Kidney (tissue), 14 donors: ENCODE measurements around the gene VRK1. TPM values are rescaled to one million over a fixed set of nuclear protein-coding genes. Genes with fewer than 3 reads are reported as not detected.
A peak's percentile ranks its signal among the peaks of the same experiment; 100 is the strongest.

ENCODE experiments used
- DNase-seq, 5 donors: peaks; one replicate each; pipeline ENCODE4 v3.0.0-alpha.2; 2013 to 2020
- FAIRE-seq: peaks from 2 replicates; lab custom pipeline; 2012; peaks lifted over from hg19 to GRCh38; lab: Jason Lieb, UNC
- H3K27ac ChIP-seq, 2 donors: one replicate each; pipeline ENCODE4 v1.7.0; 2013; ENCODE audit warnings: low read depth in 2 of 2, low read length in 2 of 2, inconsistent platforms in 1 of 2
- H3K27me3 ChIP-seq: one replicate; pipeline ENCODE4 v1.7.1; 2013; ENCODE audit warnings: low read length, inconsistent platforms; ENCODE audit not compliant: control insufficient read depth, insufficient read depth
- H3K36me3 ChIP-seq, 3 donors: one replicate each; pipeline versions ENCODE4 v1.7.0 to v1.7.1; 2013; ENCODE audit warnings: low read length in 3 of 3, control low read depth in 1 of 3, inconsistent platforms in 1 of 3; ENCODE audit not compliant: insufficient read depth in 3 of 3, control insufficient read depth in 2 of 3
- H3K4me1 ChIP-seq, 3 donors: one replicate each; pipeline versions ENCODE4 v1.7.0 to v1.7.1; 2013; ENCODE audit warnings: low read length in 3 of 3, inconsistent platforms in 1 of 3, low read depth in 1 of 3; ENCODE audit not compliant: control insufficient read depth in 2 of 3, insufficient read depth in 2 of 3
- H3K4me3 ChIP-seq, 3 donors: one replicate each; pipeline versions ENCODE4 v1.7.0 to v1.8.1; 2013; ENCODE audit warnings: low read length in 3 of 3, control low read depth in 1 of 3, inconsistent platforms in 1 of 3
- H3K9ac ChIP-seq, 3 donors: one replicate each; pipeline versions ENCODE4 v1.7.0 to v1.7.1; 2013; ENCODE audit warnings: low read length in 3 of 3, control low read depth in 1 of 3, inconsistent platforms in 1 of 3
- H3K9me3 ChIP-seq, 3 donors: one replicate each; pipeline versions ENCODE4 v1.7.0 to v1.7.1; 2013; ENCODE audit warnings: low read length in 3 of 3, control low read depth in 1 of 3, inconsistent platforms in 1 of 3; ENCODE audit not compliant: control insufficient read depth in 2 of 3, insufficient read depth in 1 of 3
- intact Hi-C: fragments of 100-400 bp; cut with DNase I; formaldehyde crosslinking; loops from one replicate; pipeline ENCODE4 v1.11.1; 2022
- polyA plus RNA-seq: library from polyadenylated mRNA; stranded (reverse); fragments of 350-450 nt; fragmentation: Illumina TruSeq; extraction: RNeasy Lipid Tissue Mini Kit (QIAGEN cat#74804); gene quantifications from one replicate; pipeline ENCODE4 v1.2.3, GENCODE V29; 2014; ENCODE audit warnings: low read depth, low replicate concordance; ENCODE audit not compliant: insufficient read depth
- total RNA-seq: library from RNA; stranded (reverse); fragmentation: NEBNext Ultra II Directional; extraction: Animal tissue kit (Norgen Biotek cat#: 25700); gene quantifications from one replicate; pipeline ENCODE4 v1.2.1, GENCODE V29; 2021
- TF ChIP-seq, protein P1 (sequence below): IDR thresholded peaks from 3 replicates; pipeline ENCODE4 v1.5.1; 2012; ENCODE audit warnings: mild to moderate bottlenecking, moderate library complexity, borderline replicate concordance; ENCODE audit not compliant: insufficient read depth; ENCODE audit errors: extremely low read depth
- donor health status: control.
- donor health status: control.
- donor health status: control.
- donor health status: control.
- donor health status: control.
- donor health status: DM: yes; HTN: yes; CAD: no.
- donor health status: Normal renal cell carcinoma (clear cell type).

Gene VRK1
- total and polyA plus RNA-seq, 2 donors from 2014 or later = 6.6 to 15.8 TPM

GRCh38 chr14:96754845-96755184, 42.4 kb upstream of the VRK1 start:
- intact Hi-C loops = no loop called here
- TF ChIP-seq, protein P1, sequence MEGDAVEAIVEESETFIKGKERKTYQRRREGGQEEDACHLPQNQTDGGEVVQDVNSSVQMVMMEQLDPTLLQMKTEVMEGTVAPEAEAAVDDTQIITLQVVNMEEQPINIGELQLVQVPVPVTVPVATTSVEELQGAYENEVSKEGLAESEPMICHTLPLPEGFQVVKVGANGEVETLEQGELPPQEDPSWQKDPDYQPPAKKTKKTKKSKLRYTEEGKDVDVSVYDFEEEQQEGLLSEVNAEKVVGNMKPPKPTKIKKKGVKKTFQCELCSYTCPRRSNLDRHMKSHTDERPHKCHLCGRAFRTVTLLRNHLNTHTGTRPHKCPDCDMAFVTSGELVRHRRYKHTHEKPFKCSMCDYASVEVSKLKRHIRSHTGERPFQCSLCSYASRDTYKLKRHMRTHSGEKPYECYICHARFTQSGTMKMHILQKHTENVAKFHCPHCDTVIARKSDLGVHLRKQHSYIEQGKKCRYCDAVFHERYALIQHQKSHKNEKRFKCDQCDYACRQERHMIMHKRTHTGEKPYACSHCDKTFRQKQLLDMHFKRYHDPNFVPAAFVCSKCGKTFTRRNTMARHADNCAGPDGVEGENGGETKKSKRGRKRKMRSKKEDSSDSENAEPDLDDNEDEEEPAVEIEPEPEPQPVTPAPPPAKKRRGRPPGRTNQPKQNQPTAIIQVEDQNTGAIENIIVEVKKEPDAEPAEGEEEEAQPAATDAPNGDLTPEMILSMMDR = no peak
- no peaks in the 10 kb centered on the region for H3K4me1 ChIP-seq
- no peak overlapping the region for H3K27ac ChIP-seq
- DNase-seq (peak in 1 of 5 donors; percentile 13), FAIRE-seq (no peak)
- H3K9ac ChIP-seq = no peak overlapping the region
- H3K4me3 ChIP-seq = no peak overlapping the region
- no peaks in the 10 kb centered on the region for H3K36me3 ChIP-seq
- no peaks in the 10 kb centered on the region for H3K27me3 ChIP-seq
- no peaks in the 10 kb centered on the region for H3K9me3 ChIP-seq

- no peak for FAIRE-seq
- intact Hi-C loops = no loop called here
Measured at GRCh38 chr14:96756745-96757144, 40.4 kb upstream of the VRK1 start.

GRCh38 chr14:96757456-96757855, 39.7 kb upstream of the VRK1 start:
- TF ChIP-seq, protein P1 = no peak
- H3K36me3 ChIP-seq = no peaks in the 10 kb centered on the region
- no peaks in the 10 kb centered on the region for H3K4me1 ChIP-seq
- intact Hi-C loops = no loop called here
- no peak overlapping the region for H3K9ac ChIP-seq
- FAIRE-seq (no peak), DNase-seq (no peak)
- no peaks in the 10 kb centered on the region for H3K9me3 ChIP-seq
- no peak overlapping the region for H3K4me3 ChIP-seq
- H3K27me3 ChIP-seq = no peaks in the 10 kb centered on the region
- H3K27ac ChIP-seq = no peak overlapping the region

More at GRCh38 chr14:96756745-96757144, 40.4 kb upstream of the VRK1 start:
- H3K9ac ChIP-seq = no peak overlapping the region
- no peak for DNase-seq
- no peaks in the 10 kb centered on the region for H3K27me3 ChIP-seq
- no peak overlapping the region for H3K4me3 ChIP-seq
- no peaks in the 10 kb centered on the region for H3K4me1 ChIP-seq
- H3K27ac ChIP-seq = no peak overlapping the region
- TF ChIP-seq, protein P1 = no peak
- no peaks in the 10 kb centered on the region for H3K36me3 ChIP-seq
- no peaks in the 10 kb centered on the region for H3K9me3 ChIP-seq

DNA sequence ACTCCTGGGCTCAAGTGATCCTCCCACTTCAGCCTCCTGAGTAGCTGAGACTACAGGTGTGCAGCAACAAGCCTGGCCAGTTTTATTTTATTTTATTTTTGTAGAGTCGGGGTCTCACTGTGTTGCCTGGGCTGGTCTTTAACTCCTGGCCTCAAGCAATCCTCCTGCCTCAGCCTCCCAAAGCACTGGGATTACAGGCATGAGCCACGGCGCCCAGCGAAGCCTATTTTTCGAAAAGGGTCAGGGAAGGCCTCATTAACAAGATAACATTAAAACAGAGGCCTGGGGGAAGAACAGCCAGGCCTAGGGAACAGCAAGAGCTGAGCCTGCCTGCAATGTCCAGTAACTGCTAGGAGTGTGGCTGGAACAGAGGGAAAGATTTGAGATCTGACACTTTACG, 36.1 kb upstream of the VRK1 start:
- Histone ChIP-seq H3K9ac (no peak overlapping the region), H3K4me3 (no peak overlapping the region), H3K9me3 (no peaks in the 10 kb centered on the region), H3K36me3 (no peaks in the 10 kb centered on the region), H3K27me3 (no peaks in the 10 kb centered on the region), H3K4me1 (no peaks in the 10 kb centered on the region), H3K27ac (no peak overlapping the region)
- FAIRE-seq (no peak), DNase-seq (no peak)
- TF ChIP-seq, protein P1 = no peak
- intact Hi-C loops = no loop called here
